Measurements from ENCODE around the gene CHMP4B.

- TF ChIP-seq ZFP30 (CRISPR knock-in tag; IDR thresholded peaks at IDR 0.05) (no peak), PATZ1 (CRISPR knock-in tag; IDR thresholded peaks at IDR 0.05; ENCODE audit: borderline replicate concordance) (no peak), ARNTL (CRISPR knock-in tag; IDR thresholded peaks at IDR 0.05; ENCODE audit: borderline replicate concordance, low read depth) (no peak), PPARA (CRISPR knock-in tag; IDR thresholded peaks at IDR 0.05; ENCODE audit: borderline replicate concordance) (no peak), ISL1 (CRISPR knock-in tag; IDR thresholded peaks at IDR 0.05) (peak; percentile 83), CREB5 (CRISPR knock-in tag; IDR thresholded peaks at IDR 0.05; ENCODE audit: low read depth) (no peak), SNAI2 (CRISPR knock-in tag; IDR thresholded peaks at IDR 0.05) (no peak), TSHZ2 (CRISPR knock-in tag; IDR thresholded peaks at IDR 0.05) (0 out of 2 replicates have a peak, but pooled peaks have one; percentile 52), POU6F1 (CRISPR knock-in tag; IDR thresholded peaks at IDR 0.05; ENCODE audit: borderline replicate concordance, low read depth) (no peak), GLIS3 (CRISPR knock-in tag; IDR thresholded peaks at IDR 0.05) (no peak)
Measured at GRCh38 chr20:33789109-33789857, 21.9 kb upstream of the CHMP4B start.
